Measurements from ENCODE around the gene LUM.
"Not testable (repeated sequence)": the region's sequence is repeated elsewhere in the genome, so short reads cannot be mapped to it uniquely, and the experiment has no call there.

Gene LUM

GRCh38 chr12:91109581-91110310 is 1.5 kb downstream of the LUM start:
- DNase-seq (ENCODE audit: low read depth) = no peak

GRCh38 chr12:91109148-91109564 is 2.1 kb downstream of the LUM start:
- DNase-seq (ENCODE audit: low read depth) = no peak

GRCh38 chr12:91108196-91108755 is 3.0 kb downstream of the LUM start:
- DNase-seq (ENCODE audit: low read depth) = no peak

- no peak for DNase-seq (ENCODE audit: low read depth)
These were observed 5.0 kb downstream of the LUM start for GRCh38 chr12:91106283-91106682.

GRCh38 chr12:91105807-91106206 is 5.5 kb downstream of the LUM start:
- DNase-seq (ENCODE audit: low read depth) = no peak

- DNase-seq (ENCODE audit: low read depth) = no peak
These were observed 6.4 kb downstream of the LUM start for GRCh38 chr12:91104812-91105466.

GRCh38 chr12:91103624-91104023 is 7.7 kb downstream of the LUM start:
- no peak for DNase-seq (ENCODE audit: low read depth)

- no peak for DNase-seq (ENCODE audit: low read depth)
These were observed 8.2 kb downstream of the LUM start for GRCh38 chr12:91103101-91103500.

- no peak for DNase-seq (ENCODE audit: low read depth)
These were observed 10.4 kb downstream of the LUM start for GRCh38 chr12:91100906-91101305.

- DNase-seq (ENCODE audit: low read depth) = no peak
These were observed 11.5 kb downstream of the LUM start for GRCh38 chr12:91099836-91100235.

GRCh38 chr12:91099341-91099740 is 12.0 kb downstream of the LUM start:
- no peak for DNase-seq (ENCODE audit: low read depth)

GRCh38 chr12:91098941-91099340 is 12.4 kb downstream of the LUM start:
- no peak for DNase-seq (ENCODE audit: low read depth)

- DNase-seq (ENCODE audit: low read depth) = no peak
These were observed 12.8 kb downstream of the LUM start for GRCh38 chr12:91098461-91098860.

GRCh38 chr12:91094957-91095356 is 16.3 kb downstream of the LUM start:
- no peak for DNase-seq (ENCODE audit: low read depth)

GRCh38 chr12:91094032-91094662 is 17.1 kb downstream of the LUM start:
- no peak for DNase-seq (ENCODE audit: low read depth)

GRCh38 chr12:91093341-91093740 is 18.0 kb downstream of the LUM start:
- no peak for DNase-seq (ENCODE audit: low read depth)

- no peak for DNase-seq (ENCODE audit: low read depth)
These were observed 19.2 kb downstream of the LUM start for GRCh38 chr12:91091916-91092715.

GRCh38 chr12:91089953-91090352 is 21.3 kb downstream of the LUM start:
- not testable (repeated sequence) for DNase-seq (ENCODE audit: low read depth)

- no peak for DNase-seq (ENCODE audit: low read depth)
These were observed 31.3 kb downstream of the LUM start for GRCh38 chr12:91080041-91080440.

- no peak for DNase-seq (ENCODE audit: low read depth)
These were observed 32.8 kb downstream of the LUM start for GRCh38 chr12:91078501-91078900.

GRCh38 chr12:91077228-91077954 is 33.9 kb downstream of the LUM start:
- no peak for DNase-seq (ENCODE audit: low read depth)

Measured in stimulated activated CD4-positive, alpha-beta T cell treated with anti-CD3 and anti-CD28 coated beads, Interleukin-2, amount 100 ng/mL, for 4 hours (primary cell).